Measurements from ENCODE around the gene SOCS3. TPM values are rescaled to one million over a fixed set of nuclear protein-coding genes. Genes with fewer than 3 reads are reported as not detected.

Gene SOCS3
- total RNA-seq: 25.6 and 28.9 TPM in 2 replicates

GRCh38 chr17:78359997-78360370 lies at the start of gene SOCS3:
SOCS3 (minus strand) TSS chr17:78360077; CDS start chr17:78359095, 982 bp downstream.

GRCh38 chr17:78378225-78379130 lies 18.6 kb upstream of the SOCS3 start, which contains the start of gene PGS1:
PGS1 (plus strand) TSS chr17:78378649; CDS start chr17:78378666, 17 bp downstream.

Other genes with a start within 250 kb of the SOCS3 start
- 21.4 and 22.9 TPM in 2 replicates for gene TMC6, start 231.3 kb downstream of the SOCS3 start, total RNA-seq
- 0.09 TPM in 2 replicates for gene TMC8, start 229.3 kb downstream of the SOCS3 start, total RNA-seq
- gene C17orf99, start 213.7 kb downstream of the SOCS3 start, total RNA-seq: not detected in 2 replicates
- 23.6 and 25.2 TPM in 2 replicates for gene SYNGR2, start 191.5 kb downstream of the SOCS3 start, total RNA-seq
- 37.6 and 75.5 TPM in 2 replicates for gene TK1, start 173.0 kb downstream of the SOCS3 start, total RNA-seq
- gene AFMID, start 172.7 kb downstream of the SOCS3 start, total RNA-seq: 38.9 and 50.0 TPM in 2 replicates
- 18.7 and 62.8 TPM in 2 replicates for gene BIRC5, start 145.8 kb downstream of the SOCS3 start, total RNA-seq
- gene TMEM235, start 128.4 kb downstream of the SOCS3 start, total RNA-seq: 0.09 and 0.28 TPM in 2 replicates
- gene PGS1, start 18.6 kb upstream of the SOCS3 start, total RNA-seq: 33.9 and 45.0 TPM in 2 replicates
- gene DNAH17, start 217.3 kb upstream of the SOCS3 start, total RNA-seq: under 0.01 and 0.09 TPM in 2 replicates